ENCODE results near the gene PDLIM4. TPM values are rescaled to one million over a fixed set of nuclear protein-coding genes. Genes with fewer than 3 reads are reported as not detected.
A peak's percentile ranks its signal among the peaks of the same experiment; 100 is the strongest.

PDLIM4 gene
- total and polyA plus RNA-seq, 2 donors from 2014 or later = 31.6 to 47.0 TPM

GRCh38 chr5:132295505-132296411 lies 38.3 kb downstream of the PDLIM4 start:
- FAIRE-seq (no peak), DNase-seq (no peak)
- no peak for TF ChIP-seq CTCF (IDR thresholded peaks at IDR 0.05; ENCODE audit: borderline replicate concordance, extremely low read depth, insufficient read depth)
- H3K4me3 ChIP-seq (ENCODE audit: low read length in 3 of 3) = peak overlapping the region in 2 of 3 donors; percentile 63 to 71
- intact Hi-C loops (cut with DNase I) = no loop called here
- H3K9me3 ChIP-seq (ENCODE audit: control insufficient read depth in 2 of 3, insufficient read depth in 1 of 3, low read length in 3 of 3) = no peaks in the 10 kb centered on the region
- peaks cover 0 to 19% (median 9%) of the 10 kb centered on the region in 3 donors for H3K4me1 ChIP-seq (ENCODE audit: control insufficient read depth in 2 of 3, insufficient read depth in 2 of 3, low read depth in 1 of 3, low read length in 3 of 3)
- H3K9ac ChIP-seq (ENCODE audit: low read length in 3 of 3) = no peak overlapping the region
- no peak overlapping the region for H3K27ac ChIP-seq (ENCODE audit: low read depth in 2 of 2, low read length in 2 of 2)
- no peaks in the 10 kb centered on the region for H3K36me3 ChIP-seq (ENCODE audit: control insufficient read depth in 2 of 3, insufficient read depth in 3 of 3, low read length in 3 of 3)
- no peaks in the 10 kb centered on the region for H3K27me3 ChIP-seq (ENCODE audit: control insufficient read depth, insufficient read depth, low read length)

- no peaks in the 10 kb centered on the region for H3K27me3 ChIP-seq (ENCODE audit: control insufficient read depth, insufficient read depth, low read length)
- intact Hi-C loops (cut with DNase I) = no loop called here
- H3K4me1 ChIP-seq (ENCODE audit: control insufficient read depth in 2 of 3, insufficient read depth in 2 of 3, low read depth in 1 of 3, low read length in 3 of 3) = peaks cover 0 to 27% (median 16%) of the 10 kb centered on the region in 3 donors
- peak in 1 of 5 donors; percentile 52 for DNase-seq
- H3K4me3 ChIP-seq (ENCODE audit: low read length in 3 of 3) = no peak overlapping the region
- H3K36me3 ChIP-seq (ENCODE audit: control insufficient read depth in 2 of 3, insufficient read depth in 3 of 3, low read length in 3 of 3) = no peaks in the 10 kb centered on the region
- no peak for FAIRE-seq
- H3K9ac ChIP-seq (ENCODE audit: low read length in 3 of 3) = no peak overlapping the region
- TF ChIP-seq CTCF (IDR thresholded peaks at IDR 0.05; ENCODE audit: borderline replicate concordance, extremely low read depth, insufficient read depth) = no peak
- H3K9me3 ChIP-seq (ENCODE audit: control insufficient read depth in 2 of 3, insufficient read depth in 1 of 3, low read length in 3 of 3) = no peaks in the 10 kb centered on the region
- peak overlapping the region in 1 of 2 donors; percentile 20 for H3K27ac ChIP-seq (ENCODE audit: low read depth in 2 of 2, low read length in 2 of 2)
Measured at GRCh38 chr5:132296412-132297016, 39.0 kb downstream of the PDLIM4 start.

DNA sequence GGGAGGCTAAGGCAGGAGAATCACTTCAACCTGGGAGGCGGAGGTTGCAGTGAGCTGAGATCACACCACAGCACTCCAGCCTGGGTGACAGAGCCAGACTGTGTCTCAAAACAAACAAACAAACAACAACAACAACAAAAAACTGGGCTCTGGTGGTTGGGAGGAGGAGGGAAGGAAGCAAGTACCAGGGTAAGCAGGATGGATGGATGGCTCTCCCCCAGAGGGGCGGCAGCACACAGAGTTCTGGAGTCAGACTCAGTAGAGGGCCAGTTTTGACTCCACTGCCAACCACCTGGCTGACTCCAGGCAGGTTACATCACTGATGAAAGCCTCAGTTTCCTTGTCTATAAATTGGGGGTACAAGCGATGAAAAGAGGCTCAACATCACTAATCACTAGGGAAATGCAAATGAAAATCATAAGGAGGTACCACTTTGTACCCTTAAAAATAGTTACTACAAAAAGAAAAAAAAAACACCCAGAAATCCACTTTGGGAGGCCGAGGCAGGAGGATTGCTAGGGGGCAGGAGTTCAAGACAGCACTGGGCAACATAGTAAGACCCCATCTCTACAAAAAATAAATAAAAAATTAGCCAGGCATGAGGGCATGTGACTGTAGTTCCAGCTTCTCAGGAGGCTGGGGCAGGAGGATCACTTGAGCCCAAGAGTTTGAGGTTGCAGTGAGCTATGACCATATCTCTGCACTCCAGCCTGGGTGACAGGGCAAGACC lies 39.9 kb downstream of the PDLIM4 start:
- no peak overlapping the region for H3K27ac ChIP-seq (ENCODE audit: low read depth in 2 of 2, low read length in 2 of 2)
- DNase-seq = no peak
- H3K4me3 ChIP-seq (ENCODE audit: low read length in 3 of 3) = no peak overlapping the region
- TF ChIP-seq CTCF (IDR thresholded peaks at IDR 0.05; ENCODE audit: borderline replicate concordance, extremely low read depth, insufficient read depth) = no peak
- H3K9ac ChIP-seq (ENCODE audit: low read length in 3 of 3) = no peak overlapping the region
- no peak for FAIRE-seq
- intact Hi-C loops (cut with DNase I) = no loop called here
- no peaks in the 10 kb centered on the region for H3K36me3 ChIP-seq (ENCODE audit: control insufficient read depth in 2 of 3, insufficient read depth in 3 of 3, low read length in 3 of 3)
- H3K4me1 ChIP-seq (ENCODE audit: control insufficient read depth in 2 of 3, insufficient read depth in 2 of 3, low read depth in 1 of 3, low read length in 3 of 3) = peaks cover 0 to 30% (median 22%) of the 10 kb centered on the region in 3 donors
- H3K9me3 ChIP-seq (ENCODE audit: control insufficient read depth in 2 of 3, insufficient read depth in 1 of 3, low read length in 3 of 3) = no peaks in the 10 kb centered on the region
- no peaks in the 10 kb centered on the region for H3K27me3 ChIP-seq (ENCODE audit: control insufficient read depth, insufficient read depth, low read length)

All from kidney (tissue), 14 donors.